HEK293 (cell line): ENCODE measurements around the gene MOSPD3.

Source experiments
- CTCF ChIA-PET: fragments of 350-600 bp; formaldehyde crosslinking; extraction: SDS; loops from one replicate; lab custom pipeline; 2021; ENCODE audit warnings: antibody characterized with exemption; lab: Yijun Ruan, JAX
- POLR2A ChIA-PET: fragments of 300-600 bp; formaldehyde crosslinking; extraction: SDS; loops from one replicate; lab custom pipeline; 2020; ENCODE audit warnings: antibody characterized with exemption, inconsistent platforms; lab: Yijun Ruan, JAX
- H3K27ac ChIP-seq: fragments of 200-500 bp; sonication (Bioruptor generic); 2 replicates; pipeline ENCODE4 v1.5.1; 2014; ENCODE audit warnings: low read depth, low read length, control low read depth, inconsistent platforms; ENCODE audit errors: extremely low read depth
- H3K36me3 ChIP-seq, 2 experiments: fragments of 200-500 bp in 1 of 2; sonication (Bioruptor generic) in 1 of 2; 1 replicate in 1 of 2; 2 replicates in 1 of 2; pipeline ENCODE4 v1.5.1; 2014 to 2017; ENCODE audit warnings: inconsistent platforms in 2 of 2, low read length in 2 of 2; ENCODE audit not compliant: control insufficient read depth in 2 of 2, insufficient read depth in 1 of 2
- H3K4me1 ChIP-seq: fragments of 200-500 bp; sonication (Bioruptor generic); 2 replicates; pipeline ENCODE4 v1.5.1; 2014; ENCODE audit warnings: mild to moderate bottlenecking, low read length, inconsistent platforms; ENCODE audit not compliant: control insufficient read depth, insufficient read depth
- H3K4me3 ChIP-seq: 2 replicates; pipeline ENCODE4 v1.5.1; 2011; ENCODE audit warnings: low read depth, mild to moderate bottlenecking, control low read depth, low read length, moderate library complexity
- H3K9me3 ChIP-seq: fragments of 200-500 bp; sonication (Bioruptor generic); 2 replicates; pipeline ENCODE4 v1.5.1; 2014; ENCODE audit warnings: low read depth, low read length, inconsistent platforms; ENCODE audit not compliant: control insufficient read depth, insufficient read depth
- FEZF1 ChIP-seq: fragments of 450-650 bp; formaldehyde crosslinking; IDR thresholded peaks from 2 replicates; pipeline ENCODE4 v1.5.1; 2016; ENCODE audit warnings: missing biosample characterization, missing genetic modification characterization
- GLIS2 ChIP-seq: fragments of 450-650 bp; formaldehyde crosslinking; IDR thresholded peaks from 2 replicates; pipeline ENCODE4 v1.5.1; 2016; ENCODE audit warnings: missing biosample characterization, missing genetic modification characterization
- HOXA7 ChIP-seq: sonication (generic); formaldehyde crosslinking; IDR thresholded peaks from 2 replicates; pipeline ENCODE4 v1.8.1; 2022; ENCODE audit warnings: missing genetic modification reagents, borderline replicate concordance
- SP2 ChIP-seq: fragments of 450-650 bp; formaldehyde crosslinking; IDR thresholded peaks from 2 replicates; pipeline ENCODE4 v1.5.1; 2016; ENCODE audit warnings: missing biosample characterization, missing genetic modification characterization
- ZBTB10 ChIP-seq: fragments of 450-650 bp; formaldehyde crosslinking; IDR thresholded peaks from 2 replicates; pipeline ENCODE4 v1.5.1; 2016; ENCODE audit warnings: missing biosample characterization, missing genetic modification characterization
- ZBTB17 ChIP-seq: fragments of 450-650 bp; formaldehyde crosslinking; IDR thresholded peaks from 2 replicates; pipeline ENCODE4 v1.5.1; 2016; ENCODE audit warnings: missing biosample characterization, missing genetic modification characterization
- ZBTB49 ChIP-seq: fragments of 450-650 bp; formaldehyde crosslinking; IDR thresholded peaks from 2 replicates; pipeline ENCODE4 v1.5.1; 2016; ENCODE audit warnings: missing biosample characterization, missing genetic modification characterization, low read depth
- ZBTB7A ChIP-seq: fragments of 450-650 bp; formaldehyde crosslinking; IDR thresholded peaks from 2 replicates; pipeline ENCODE4 v1.5.1; 2016; ENCODE audit warnings: low read depth, missing biosample characterization, missing genetic modification characterization
- ZFHX2 ChIP-seq: fragments of 450-650 bp; formaldehyde crosslinking; conservative IDR thresholded peaks from 2 replicates; pipeline ENCODE4 v1.5.1; 2016; ENCODE audit warnings: missing biosample characterization, missing genetic modification characterization
- ZIC2 ChIP-seq: fragments of 450-650 bp; formaldehyde crosslinking; IDR thresholded peaks from 2 replicates; pipeline ENCODE4 v1.5.1; 2016; ENCODE audit warnings: missing biosample characterization, missing genetic modification characterization
- ZNF184 ChIP-seq: fragments of 450-650 bp; IDR thresholded peaks from 2 replicates; pipeline ENCODE4 v1.5.1; 2018; ENCODE audit warnings: missing biosample characterization, mild to moderate bottlenecking, missing genetic modification characterization
- ZNF202 ChIP-seq: fragments of 450-650 bp; formaldehyde crosslinking; IDR thresholded peaks from 2 replicates; pipeline ENCODE4 v1.5.1; 2016; ENCODE audit warnings: missing biosample characterization, missing genetic modification characterization, borderline replicate concordance
- ZNF24 ChIP-seq: fragments of 450-650 bp; formaldehyde crosslinking; IDR thresholded peaks from 2 replicates; pipeline ENCODE4 v1.5.1; 2016; ENCODE audit warnings: missing biosample characterization, missing genetic modification characterization
- ZNF341 ChIP-seq: fragments of 450-650 bp; formaldehyde crosslinking; IDR thresholded peaks from 2 replicates; pipeline ENCODE4; 2016; ENCODE audit warnings: low read depth, missing biosample characterization, missing genetic modification characterization
- ZNF366 ChIP-seq: fragments of 450-650 bp; formaldehyde crosslinking; conservative IDR thresholded peaks from 2 replicates; pipeline ENCODE4 v1.5.1; 2016; ENCODE audit warnings: missing biosample characterization, missing genetic modification characterization
- ZNF518A ChIP-seq: fragments of 450-650 bp; formaldehyde crosslinking; conservative IDR thresholded peaks from 2 replicates; pipeline ENCODE4 v1.5.1; 2016; ENCODE audit warnings: low read depth, missing biosample characterization, missing genetic modification characterization
- ZNF600 ChIP-seq: fragments of 450-650 bp; formaldehyde crosslinking; IDR thresholded peaks from 2 replicates; pipeline ENCODE4 v1.5.1; 2016; ENCODE audit warnings: missing biosample characterization, missing genetic modification characterization
- ZNF624 ChIP-seq: fragments of 450-650 bp; formaldehyde crosslinking; IDR thresholded peaks from 2 replicates; pipeline ENCODE4 v1.5.1; 2017; ENCODE audit warnings: missing biosample characterization, missing genetic modification characterization
- ZNF626 ChIP-seq: fragments of 450-650 bp; sonication (Bioruptor Pico); formaldehyde crosslinking; IDR thresholded peaks from 2 replicates; pipeline ENCODE4 v1.5.1; 2018; ENCODE audit warnings: missing biosample characterization, missing genetic modification characterization, inconsistent platforms
- ZNF843 ChIP-seq: fragments of 450-650 bp; formaldehyde crosslinking; IDR thresholded peaks from 2 replicates; pipeline ENCODE4 v1.5.1; 2016; ENCODE audit warnings: missing biosample characterization, missing genetic modification characterization
- ZXDB ChIP-seq: fragments of 450-650 bp; formaldehyde crosslinking; IDR thresholded peaks from 2 replicates; pipeline ENCODE4 v1.5.1; 2016; ENCODE audit warnings: missing biosample characterization, missing genetic modification characterization

Gene MOSPD3

GRCh38 chr7:100603726-100604027 lies 8.7 kb upstream of the MOSPD3 start:
- peak overlapping the region; percentile 55; the same call in 1 of the 2 replicates for H3K27ac ChIP-seq
- TF ChIP-seq GLIS2 (tag by site-specific recombination) (peak; percentile 77), ZNF600 (tag by site-specific recombination) (peak; percentile 91), ZNF624 (tag by site-specific recombination) (no peak), ZBTB17 (tag by site-specific recombination) (peak; percentile 64)
- TF ChIP-seq, all 188 proteins: peak for 3
- Histone ChIP-seq H3K9me3 (no peaks in the 10 kb centered on the region), H3K4me1 (peaks cover 17% of the 10 kb centered on the region), H3K36me3 (peaks cover 0 to 3% of the 10 kb centered on the region in 2 experiments; a peak in 1 of 3 replicates), H3K4me3 (peak overlapping the region; percentile 7; the same call in 1 of the 2 replicates)
- CTCF ChIA-PET: interaction anchor here (0.9 to 1.1 kb wide), 2 partner anchors 13 to 19 kb away, joined by 3 to 4 read pairs; no protein-coding TSS in a partner anchor
- POLR2A ChIA-PET: interaction anchor here (1.0 to 3.4 kb wide), 3 partner anchors 9 to 18 kb away, joined by 4 to 64 read pairs (median 13); partner anchors contain the start of genes FBXO24, LRCH4 and MOSPD3

- CTCF ChIA-PET: interaction anchor here (0.6 to 1.3 kb wide), 6 partner anchors 13 to 159 kb away, joined by 3 to 4 read pairs (median 3); no protein-coding TSS in a partner anchor
- H3K4me3 ChIP-seq: peak overlapping the region; percentile 48
- H3K36me3 ChIP-seq: peaks cover 0 to 3% of the 10 kb centered on the region in 2 experiments; a peak in 1 of 3 replicates
- POLR2A ChIA-PET: interaction anchor here (1.0 to 3.4 kb wide), 3 partner anchors 18 to 101 kb away, joined by 3 to 64 read pairs (median 15); partner anchors contain the start of genes FBXO24, LRCH4 and POP7
- H3K27ac ChIP-seq: peak overlapping the region; percentile 55; the same call in 1 of the 2 replicates
- no peaks in the 10 kb centered on the region for H3K9me3 ChIP-seq
- peaks cover 17% of the 10 kb centered on the region for H3K4me1 ChIP-seq
- TF ChIP-seq GLIS2 (tag by site-specific recombination) (peak; percentile 94), ZNF626 (tag by site-specific recombination) (no peak), ZNF341 (tag by site-specific recombination) (peak; percentile 71), ZIC2 (tag by site-specific recombination) (peak; percentile 81), ZNF202 (no peak), SP2 (peak; percentile 58), ZNF366 (tag by site-specific recombination) (0 out of 2 replicates have a peak, but pooled peaks have one; percentile 12), ZNF184 (0 out of 2 replicates have a peak, but pooled peaks have one; percentile 15), ZNF24 (0 out of 2 replicates have a peak, but pooled peaks have one; percentile 21), ZNF518A (no peak), ZBTB10 (peak; percentile 92), ZNF843 (tag by site-specific recombination) (no peak), ZBTB7A (tag by site-specific recombination) (peak; percentile 21; the same call in 1 of the 2 replicates), ZNF624 (tag by site-specific recombination) (no peak), ZFHX2 (tag by site-specific recombination) (peak; percentile 75), ZBTB49 (tag by site-specific recombination) (no peak), ZXDB (tag by site-specific recombination) (0 out of 2 replicates have a peak, but pooled peaks have one; percentile 37), FEZF1 (tag by site-specific recombination) (no peak), HOXA7 (CRISPR knock-in tag) (no peak)
Observed at GRCh38 chr7:100604028-100604975, 8.0 kb upstream of the MOSPD3 start.
